ENCODE measurements around the gene CD80.

The CD80 gene

GRCh38 chr3:119490153-119490552, 69.3 kb downstream of the CD80 start:
- no peak overlapping the region for H3K4me3 ChIP-seq
- no peak for DNase-seq (ENCODE audit: low spot score)
- TF ChIP-seq CTCF (IDR thresholded peaks at IDR 0.05): no peak
- H3K27ac ChIP-seq: no peak overlapping the region

- Histone ChIP-seq H3K27ac (no peak overlapping the region), H3K4me3 (no peak overlapping the region)
- TF ChIP-seq CTCF (IDR thresholded peaks at IDR 0.05): no peak
- DNase-seq (ENCODE audit: low spot score): no peak
Measured at GRCh38 chr3:119485563-119485962, 73.9 kb downstream of the CD80 start.

DNA sequence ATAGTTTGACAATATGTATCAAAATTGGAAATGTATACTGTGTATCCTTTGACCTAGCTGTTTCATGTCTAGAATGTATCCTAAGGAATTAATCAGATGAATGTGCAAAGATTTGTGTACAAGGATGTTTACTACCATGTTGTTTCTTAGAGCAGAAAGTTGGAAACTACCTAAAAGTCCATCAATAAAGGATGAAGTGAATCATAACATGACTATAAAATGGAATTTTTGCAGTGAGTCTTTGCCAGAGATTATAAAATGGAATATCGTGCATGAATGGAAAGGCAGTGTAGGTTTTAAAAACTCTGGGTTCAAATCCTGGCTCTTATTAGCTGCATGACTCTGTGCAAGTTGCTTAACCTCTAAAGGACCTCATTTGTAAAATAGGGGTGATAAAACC, 76.3 kb downstream of the CD80 start:
- TF ChIP-seq CTCF (IDR thresholded peaks at IDR 0.05): no peak
- Histone ChIP-seq H3K27ac (no peak overlapping the region), H3K4me3 (no peak overlapping the region)
- DNase-seq (ENCODE audit: low spot score): no peak

DNA sequence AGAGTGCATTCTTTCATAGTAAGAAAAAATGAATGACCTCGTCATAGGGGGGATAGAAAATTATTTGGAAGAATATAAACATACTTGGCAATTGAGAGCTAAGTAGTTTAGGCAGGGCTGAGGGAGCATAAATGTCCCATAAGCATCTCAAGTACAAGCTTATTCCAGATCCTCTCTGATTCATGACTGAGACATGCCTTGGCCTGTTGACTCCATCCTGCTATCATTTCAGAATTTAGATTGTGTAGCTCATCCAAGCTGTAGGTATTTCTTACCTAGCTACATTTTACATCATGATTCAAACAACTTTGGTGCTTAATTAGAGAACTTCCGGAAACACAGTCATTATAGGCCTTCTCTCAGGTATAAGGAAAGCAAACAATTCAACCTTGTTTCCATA, 78.3 kb downstream of the CD80 start:
- H3K4me3 ChIP-seq: no peak overlapping the region
- DNase-seq (ENCODE audit: low spot score): no peak
- no peak for TF ChIP-seq CTCF (IDR thresholded peaks at IDR 0.05)
- H3K27ac ChIP-seq: no peak overlapping the region

Measured in coronary artery (tissue), 2 donors.